NCI-H2107 (cell line): ENCODE results near the gene TMEM14A.

Experiments used
- DNase-seq: peaks from one replicate; lab custom pipeline; 2025; lab: John Stamatoyannopoulos, UW

The TMEM14A gene

DNA sequence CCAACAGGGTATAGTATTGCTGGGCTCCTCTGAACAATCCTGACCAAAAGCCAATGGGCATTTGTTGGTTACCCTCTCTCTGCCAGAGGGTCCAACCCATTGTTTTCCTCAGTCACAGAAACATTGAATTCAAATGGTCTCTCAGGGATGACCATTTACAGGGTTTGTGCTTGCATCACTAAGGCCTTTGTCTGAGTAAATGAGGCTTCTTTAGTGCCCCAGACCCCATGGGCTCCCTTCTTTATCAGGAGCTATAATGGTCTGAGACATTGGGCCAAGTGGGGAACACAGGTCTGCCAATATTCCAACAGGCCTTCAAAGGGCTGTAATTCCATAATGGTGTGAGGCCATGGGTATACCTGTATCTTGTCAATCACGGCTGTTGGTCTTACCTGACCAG is 65.2 kb downstream of the TMEM14A start:
- DNase-seq: no peak
